Activated naive CD4-positive, alpha-beta T cell treated with anti-CD3 and anti-CD28 coated beads, Interleukin-2, amount 10 ng/mL, durations not matched to agents 7 days and 5 days (primary cell): Measurements from ENCODE around the gene NEUROD4.
A peak's percentile ranks its signal among the peaks of the same experiment; 100 is the strongest.
"Not testable (repeated sequence)": the region's sequence is repeated elsewhere in the genome, so short reads cannot be mapped to it uniquely, and the experiment has no call there.

ENCODE experiments used
- CTCF ChIA-PET: fragments of 350-600 bp; sonication (Branson Sonifier 250); formaldehyde crosslinking; loops from one replicate; lab custom pipeline; 2021; ENCODE audit warnings: antibody characterized with exemption; lab: Charles Lee
- DNase-seq: peaks from one replicate; pipeline ENCODE4 v3.0.0-alpha.2; 2020
- H3K27ac Mint-ChIP-seq: one replicate; pipeline ENCODE4 v1.8.0; 2021; ENCODE audit warnings: mild to moderate bottlenecking, moderate library complexity, mixed read lengths
- H3K27me3 Mint-ChIP-seq: one replicate; pipeline ENCODE4 v1.8.0; 2021; ENCODE audit warnings: mild to moderate bottlenecking, mixed read lengths
- H3K36me3 Mint-ChIP-seq: one replicate; pipeline ENCODE4 v1.8.0; 2021; ENCODE audit warnings: mixed read lengths
- H3K4me1 Mint-ChIP-seq: one replicate; pipeline ENCODE4 v1.8.0; 2021; ENCODE audit warnings: mixed read lengths
- H3K4me3 Mint-ChIP-seq: one replicate; pipeline ENCODE4 v1.8.0; 2021; ENCODE audit warnings: mild to moderate bottlenecking, moderate library complexity, mixed read lengths
- H3K9me3 Mint-ChIP-seq: one replicate; pipeline ENCODE4 v1.8.0; 2021; ENCODE audit warnings: mixed read lengths

The NEUROD4 gene, protein sequence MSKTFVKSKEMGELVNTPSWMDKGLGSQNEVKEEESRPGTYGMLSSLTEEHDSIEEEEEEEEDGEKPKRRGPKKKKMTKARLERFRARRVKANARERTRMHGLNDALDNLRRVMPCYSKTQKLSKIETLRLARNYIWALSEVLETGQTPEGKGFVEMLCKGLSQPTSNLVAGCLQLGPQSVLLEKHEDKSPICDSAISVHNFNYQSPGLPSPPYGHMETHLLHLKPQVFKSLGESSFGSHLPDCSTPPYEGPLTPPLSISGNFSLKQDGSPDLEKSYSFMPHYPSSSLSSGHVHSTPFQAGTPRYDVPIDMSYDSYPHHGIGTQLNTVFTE

DNA sequence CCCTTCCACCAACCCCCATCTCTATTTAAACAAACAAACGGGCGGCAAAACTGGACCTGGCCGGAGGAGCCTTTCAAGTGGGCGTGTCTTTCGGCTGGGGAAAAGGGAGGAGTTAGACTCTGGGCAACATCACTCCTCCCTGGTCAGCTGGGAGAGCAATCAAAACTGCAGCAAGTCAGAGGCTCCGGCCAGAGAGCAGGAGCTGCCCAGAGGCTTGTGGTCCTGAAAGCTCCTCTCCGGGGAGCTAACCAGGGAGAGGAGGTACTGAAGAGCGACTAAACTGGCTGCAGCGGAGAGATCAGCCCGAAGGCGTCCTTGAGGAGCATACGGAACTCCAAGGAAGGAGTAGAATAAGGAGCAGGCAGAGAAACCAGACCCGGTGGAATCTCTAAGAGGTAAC lies at the start of gene NEUROD4:
TSS of gene NEUROD4 (plus strand) at position 191 of the 400 bp plus-strand sequence. CDS start 6,466 bp downstream, outside the sequence.
- Mint-ChIP-seq H3K9me3 (no peaks in the 10 kb centered on the region), H3K4me3 (no peak within 1 kb of the TSS), H3K4me1 (peaks cover 2% of the 10 kb centered on the region), H3K36me3 (no peaks in the 10 kb centered on the region), H3K27ac (no peak within 1 kb of the TSS), H3K27me3 (peaks cover 44% of the 10 kb centered on the region)
- DNase-seq, result peak; percentile 41
- CTCF ChIA-PET, result interaction anchor here (0.9 to 1.7 kb wide), 2 partner anchors 26 to 52 kb away, joined by 3 to 6 read pairs; no protein-coding TSS in a partner anchor

DNA sequence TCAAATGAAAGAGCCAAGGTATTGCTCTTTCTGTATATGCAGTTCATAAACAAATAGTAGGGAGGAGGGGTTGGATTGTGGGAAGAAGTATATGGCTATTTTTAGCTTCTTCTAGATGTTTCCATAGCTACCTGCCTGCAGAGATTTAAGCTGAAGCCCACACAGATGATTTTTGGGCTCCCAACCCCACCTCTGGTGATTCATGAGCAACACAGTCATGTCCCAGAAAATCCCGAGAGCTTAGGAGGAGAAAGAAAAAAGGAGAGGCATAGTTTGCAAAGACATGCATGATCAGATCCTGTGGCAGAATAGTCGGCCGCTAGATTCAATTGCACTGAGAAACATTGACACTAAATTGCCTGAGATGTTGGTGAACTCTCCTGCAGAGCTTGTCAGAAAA lies 49.0 kb upstream of the NEUROD4 start:
- no peak for DNase-seq
- H3K4me1 Mint-ChIP-seq, result peaks cover 80% of the 10 kb centered on the region
- no peak overlapping the region for H3K4me3 Mint-ChIP-seq
- no peaks in the 10 kb centered on the region for H3K9me3 Mint-ChIP-seq
- no peak overlapping the region for H3K27ac Mint-ChIP-seq
- peaks cover 79% of the 10 kb centered on the region for H3K36me3 Mint-ChIP-seq
- CTCF ChIA-PET, result interaction anchor here (0.7 to 3.3 kb wide), 7 partner anchors 9 to 211 kb away, joined by 4 to 19 read pairs (median 5); no protein-coding TSS in a partner anchor
- H3K27me3 Mint-ChIP-seq, result no peaks in the 10 kb centered on the region

DNA sequence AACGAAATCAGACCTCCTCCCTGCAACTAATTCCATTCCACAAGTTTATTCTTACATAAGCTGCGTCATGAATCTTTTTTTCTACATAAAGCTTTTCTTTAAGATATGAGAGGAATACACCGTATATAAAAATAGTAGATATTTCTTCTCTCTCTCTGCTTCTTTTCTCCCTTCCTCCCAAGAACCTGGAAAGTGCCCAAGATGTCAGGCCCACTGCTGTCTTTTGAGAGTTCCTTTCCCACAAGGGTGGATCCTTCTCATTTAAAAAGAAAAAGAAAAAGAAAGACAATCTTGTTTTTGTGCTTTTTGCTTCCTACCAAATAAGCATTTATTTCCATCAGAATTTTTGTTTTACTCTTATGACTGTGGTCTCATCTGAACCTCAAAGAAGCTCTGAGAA lies 46.2 kb upstream of the NEUROD4 start:
- H3K27ac Mint-ChIP-seq, result peak overlapping the region; percentile 26
- no peaks in the 10 kb centered on the region for H3K9me3 Mint-ChIP-seq
- H3K27me3 Mint-ChIP-seq, result no peaks in the 10 kb centered on the region
- H3K4me1 Mint-ChIP-seq, result peaks cover 83% of the 10 kb centered on the region
- H3K36me3 Mint-ChIP-seq, result peaks cover 75% of the 10 kb centered on the region
- CTCF ChIA-PET, result interaction anchor here (1.1 to 1.3 kb wide), 3 partner anchors 16 to 223 kb away, joined by 4 to 8 read pairs (median 5); no protein-coding TSS in a partner anchor
- DNase-seq, result no peak
- no peak overlapping the region for H3K4me3 Mint-ChIP-seq

DNA sequence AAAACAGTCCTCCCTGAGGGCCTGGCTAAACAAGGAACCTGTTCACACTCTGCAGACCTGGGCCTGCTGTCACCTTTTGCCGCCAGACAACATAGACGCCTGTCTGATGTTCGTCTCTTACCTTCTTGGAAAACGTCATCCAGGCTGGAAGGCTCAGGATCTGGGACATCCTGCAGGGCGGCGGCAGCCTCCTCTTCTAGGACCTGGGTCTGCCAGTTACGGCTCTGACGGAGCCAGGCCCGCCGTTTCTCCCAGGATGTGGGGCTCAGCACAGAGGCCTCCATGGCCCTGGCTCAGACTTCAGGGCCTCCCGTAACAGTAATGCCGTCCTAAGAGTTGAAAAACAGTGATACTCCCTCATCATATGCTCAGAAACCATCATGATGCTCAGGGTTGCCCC lies 45.5 kb upstream of the NEUROD4 start:
- no peak for DNase-seq
- peaks cover 79% of the 10 kb centered on the region for H3K36me3 Mint-ChIP-seq
- peaks cover 85% of the 10 kb centered on the region for H3K4me1 Mint-ChIP-seq
- CTCF ChIA-PET, result interaction anchor here (1.0 to 4.3 kb wide), 4 partner anchors 16 to 224 kb away, joined by 3 to 13 read pairs (median 6); no protein-coding TSS in a partner anchor
- no peaks in the 10 kb centered on the region for H3K27me3 Mint-ChIP-seq
- no peaks in the 10 kb centered on the region for H3K9me3 Mint-ChIP-seq
- no peak overlapping the region for H3K4me3 Mint-ChIP-seq
- H3K27ac Mint-ChIP-seq, result peak overlapping the region; percentile 29

DNA sequence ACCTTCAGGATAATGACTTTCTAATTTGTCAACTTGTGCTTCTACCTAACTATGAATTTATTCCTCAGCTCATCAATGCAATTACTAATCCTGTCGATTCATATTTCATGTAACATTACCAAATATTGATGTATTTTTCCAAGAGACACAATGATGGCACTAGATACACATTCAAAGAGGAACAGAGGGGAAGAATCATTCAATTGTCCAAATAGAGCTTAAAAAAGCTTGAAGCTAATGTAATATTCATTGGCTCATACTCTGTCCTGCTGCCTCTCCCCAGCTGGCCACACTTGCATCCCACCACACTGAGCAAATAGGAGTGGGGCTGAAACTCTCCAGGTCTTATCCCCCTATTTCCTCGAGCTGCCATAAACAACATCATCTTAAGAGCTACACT lies 44.5 kb upstream of the NEUROD4 start:
- Mint-ChIP-seq H3K27me3 (no peaks in the 10 kb centered on the region), H3K4me1 (peaks cover 89% of the 10 kb centered on the region), H3K36me3 (peaks cover 87% of the 10 kb centered on the region), H3K4me3 (no peak overlapping the region), H3K9me3 (no peaks in the 10 kb centered on the region), H3K27ac (no peak overlapping the region)
- CTCF ChIA-PET, result interaction anchor here (0.5 to 4.3 kb wide), 6 partner anchors 11 to 373 kb away, joined by 3 to 13 read pairs (median 4); no protein-coding TSS in a partner anchor
- DNase-seq, result no peak

DNA sequence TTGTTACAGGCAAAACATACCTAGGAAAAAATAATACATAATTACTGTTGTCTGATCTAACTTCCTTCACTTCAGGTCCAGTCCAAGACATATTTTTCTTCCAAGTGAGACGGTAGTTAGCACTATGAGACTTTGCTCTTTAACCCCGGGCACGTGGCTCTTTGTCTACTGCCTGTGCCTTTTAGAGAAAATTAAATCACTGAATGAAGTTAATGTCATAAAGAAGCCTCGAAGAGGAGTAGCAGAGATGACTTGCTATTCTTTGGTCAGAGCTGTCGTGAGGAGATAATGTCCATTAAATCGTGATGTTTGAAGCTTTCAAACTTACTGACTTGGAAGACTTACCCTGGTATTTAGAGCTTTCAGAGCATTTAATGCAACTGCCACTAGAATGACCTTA lies 43.9 kb upstream of the NEUROD4 start:
- Mint-ChIP-seq H3K36me3 (peaks cover 86% of the 10 kb centered on the region), H3K27me3 (no peaks in the 10 kb centered on the region), H3K4me3 (peak overlapping the region; percentile 22), H3K27ac (peak overlapping the region; percentile 34), H3K9me3 (no peaks in the 10 kb centered on the region), H3K4me1 (peaks cover 89% of the 10 kb centered on the region)
- CTCF ChIA-PET, result interaction anchor here (0.5 to 4.3 kb wide), 6 partner anchors 11 to 374 kb away, joined by 3 to 13 read pairs (median 4); no protein-coding TSS in a partner anchor
- DNase-seq, result no peak

DNA sequence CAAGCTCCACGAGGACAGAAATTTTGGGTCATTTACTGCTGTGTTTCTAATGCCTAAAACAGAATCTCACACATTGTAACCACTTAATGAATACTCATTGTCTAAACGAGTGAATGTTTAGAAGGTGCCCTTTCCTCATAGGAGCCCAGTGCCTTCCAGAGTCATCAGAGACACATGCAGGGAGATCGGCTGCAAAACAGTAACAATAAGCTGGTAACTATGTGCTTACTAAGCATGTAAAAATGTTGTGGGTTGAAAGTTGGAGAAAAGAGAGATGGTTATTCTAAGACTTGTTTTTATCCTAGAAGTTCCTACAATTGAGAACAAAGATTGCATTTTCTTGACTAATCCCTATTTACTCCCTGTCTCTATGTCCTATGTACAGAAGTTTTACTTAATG lies 42.6 kb upstream of the NEUROD4 start:
- peaks cover 89% of the 10 kb centered on the region for H3K36me3 Mint-ChIP-seq
- CTCF ChIA-PET, result interaction anchor here (1.0 to 4.3 kb wide), 3 partner anchors 16 to 123 kb away, joined by 4 to 13 read pairs (median 10); partner anchors contain the start of gene MUCL1
- no peak for DNase-seq
- H3K4me3 Mint-ChIP-seq, result peak overlapping the region; percentile 47
- H3K4me1 Mint-ChIP-seq, result peaks cover 95% of the 10 kb centered on the region
- peak overlapping the region; percentile 84 for H3K27ac Mint-ChIP-seq
- no peaks in the 10 kb centered on the region for H3K27me3 Mint-ChIP-seq
- no peaks in the 10 kb centered on the region for H3K9me3 Mint-ChIP-seq

DNA sequence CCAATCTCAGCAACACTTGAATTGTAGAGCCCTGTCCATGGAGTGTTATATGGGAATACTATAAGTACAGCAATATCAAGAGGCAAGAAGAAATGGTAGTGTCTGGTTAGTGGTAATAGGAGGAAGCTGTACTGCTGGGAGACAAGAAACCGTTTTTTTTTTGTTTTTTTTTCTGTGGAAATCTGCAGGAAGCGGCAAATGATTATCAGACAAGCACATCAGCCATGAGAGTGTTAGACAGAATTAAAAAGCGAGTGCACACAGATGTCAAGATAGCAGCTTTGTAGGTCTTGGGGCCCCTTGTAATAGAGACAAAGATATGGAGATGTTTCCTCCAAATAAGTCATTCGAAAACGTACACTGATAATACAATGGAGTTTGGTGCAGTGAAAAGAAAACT lies 41.9 kb upstream of the NEUROD4 start:
- Mint-ChIP-seq H3K4me3 (peak overlapping the region; percentile 47), H3K36me3 (peaks cover 90% of the 10 kb centered on the region), H3K9me3 (no peaks in the 10 kb centered on the region), H3K27me3 (no peaks in the 10 kb centered on the region), H3K27ac (peak overlapping the region; percentile 84), H3K4me1 (peaks cover 98% of the 10 kb centered on the region)
- CTCF ChIA-PET, result interaction anchor here (0.6 to 4.3 kb wide), 4 partner anchors 15 to 228 kb away, joined by 4 to 13 read pairs (median 4); partner anchors contain the start of gene MUCL1
- DNase-seq, result no peak

DNA sequence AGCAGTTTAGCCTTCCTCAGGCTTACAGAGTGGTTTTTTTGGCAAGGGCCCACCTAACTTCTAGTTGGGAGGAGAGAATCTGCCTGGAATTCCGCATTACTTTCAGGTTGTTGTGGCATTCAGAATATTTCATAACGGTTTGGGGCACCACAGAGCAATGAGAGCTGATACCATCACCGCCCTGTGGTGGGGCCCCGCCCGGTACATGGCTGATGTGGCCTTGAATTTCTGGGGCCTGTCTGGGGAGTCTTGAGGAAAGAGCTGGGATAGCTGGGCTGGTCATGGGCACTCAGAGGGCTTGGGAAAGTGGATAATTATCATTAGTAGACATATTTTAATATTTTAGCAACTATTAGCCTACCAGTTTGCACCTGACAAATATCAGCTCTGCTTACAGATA lies 39.4 kb upstream of the NEUROD4 start:
- Mint-ChIP-seq H3K27ac (peak overlapping the region; percentile 93), H3K9me3 (no peaks in the 10 kb centered on the region), H3K36me3 (peaks cover 81% of the 10 kb centered on the region), H3K27me3 (no peaks in the 10 kb centered on the region), H3K4me1 (peaks cover 86% of the 10 kb centered on the region), H3K4me3 (peak overlapping the region; percentile 73)
- CTCF ChIA-PET, result interaction anchor here (1.2 to 2.5 kb wide), 4 partner anchors 11 to 92 kb away, joined by 6 to 13 read pairs (median 6); no protein-coding TSS in a partner anchor
- DNase-seq, result peak; percentile 63

DNA sequence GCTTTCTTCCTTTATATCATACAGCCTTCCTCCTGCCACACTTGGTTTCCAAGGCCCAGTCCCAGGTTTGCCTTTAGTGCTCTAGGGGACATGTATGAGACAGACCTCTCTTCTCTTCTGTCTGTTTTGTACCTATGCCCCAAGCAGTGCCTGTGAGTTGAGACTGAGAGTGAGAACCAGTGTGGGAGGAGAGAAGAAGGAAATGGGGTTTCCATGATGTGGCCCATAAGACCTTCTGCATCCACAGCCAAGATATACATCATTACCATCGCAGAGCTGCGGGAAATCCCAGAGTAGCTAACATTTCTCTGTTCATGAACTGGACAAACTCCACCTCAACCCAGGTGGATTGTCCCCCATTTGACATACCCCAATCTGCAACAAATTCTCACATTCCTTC lies 38.0 kb upstream of the NEUROD4 start:
- no peaks in the 10 kb centered on the region for H3K9me3 Mint-ChIP-seq
- H3K4me3 Mint-ChIP-seq, result peak overlapping the region; percentile 82
- H3K36me3 Mint-ChIP-seq, result peaks cover 67% of the 10 kb centered on the region
- H3K4me1 Mint-ChIP-seq, result peaks cover 87% of the 10 kb centered on the region
- H3K27me3 Mint-ChIP-seq, result no peaks in the 10 kb centered on the region
- CTCF ChIA-PET, result interaction anchor here (0.8 to 2.6 kb wide), 3 partner anchors 12 to 126 kb away, joined by 3 to 14 read pairs (median 5); no protein-coding TSS in a partner anchor
- peak overlapping the region; percentile 93 for H3K27ac Mint-ChIP-seq
- no peak for DNase-seq

DNA sequence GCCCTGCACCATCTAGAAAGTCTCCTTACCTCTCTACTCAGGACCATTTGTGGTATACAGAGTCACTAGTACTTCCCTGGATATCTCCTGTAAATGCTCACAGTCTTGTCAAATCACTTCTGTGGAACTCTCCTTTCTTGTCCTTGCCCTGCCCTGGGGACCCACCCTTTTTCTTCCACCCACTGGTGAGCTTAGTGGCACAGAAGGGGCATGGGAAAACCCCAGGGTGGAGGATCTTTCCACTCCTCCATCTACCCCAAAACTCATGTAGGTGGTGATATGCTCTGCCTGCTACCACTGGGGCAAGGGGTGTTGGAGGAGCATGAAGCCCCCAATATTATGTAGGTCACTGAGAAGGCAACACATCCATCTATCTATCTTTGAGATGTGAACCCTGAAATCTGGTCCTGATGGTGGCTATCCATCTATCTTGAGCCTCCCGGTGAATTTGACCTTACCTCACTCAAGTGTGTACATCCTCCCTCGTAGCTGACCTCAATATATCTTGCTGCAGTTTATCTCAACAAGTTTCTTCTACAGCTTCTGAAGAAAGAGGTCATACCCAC lies 36.2 kb upstream of the NEUROD4 start:
- DNase-seq, result no peak
- Mint-ChIP-seq H3K27me3 (no peaks in the 10 kb centered on the region), H3K4me1 (peaks cover 80% of the 10 kb centered on the region), H3K36me3 (peaks cover 59% of the 10 kb centered on the region), H3K9me3 (peaks cover 2% of the 10 kb centered on the region), H3K27ac (peak overlapping the region; percentile 93), H3K4me3 (peak overlapping the region; percentile 82)
- CTCF ChIA-PET, result interaction anchor here (0.9 to 2.8 kb wide), 4 partner anchors 9 to 234 kb away, joined by 3 to 17 read pairs (median 8); no protein-coding TSS in a partner anchor

DNA sequence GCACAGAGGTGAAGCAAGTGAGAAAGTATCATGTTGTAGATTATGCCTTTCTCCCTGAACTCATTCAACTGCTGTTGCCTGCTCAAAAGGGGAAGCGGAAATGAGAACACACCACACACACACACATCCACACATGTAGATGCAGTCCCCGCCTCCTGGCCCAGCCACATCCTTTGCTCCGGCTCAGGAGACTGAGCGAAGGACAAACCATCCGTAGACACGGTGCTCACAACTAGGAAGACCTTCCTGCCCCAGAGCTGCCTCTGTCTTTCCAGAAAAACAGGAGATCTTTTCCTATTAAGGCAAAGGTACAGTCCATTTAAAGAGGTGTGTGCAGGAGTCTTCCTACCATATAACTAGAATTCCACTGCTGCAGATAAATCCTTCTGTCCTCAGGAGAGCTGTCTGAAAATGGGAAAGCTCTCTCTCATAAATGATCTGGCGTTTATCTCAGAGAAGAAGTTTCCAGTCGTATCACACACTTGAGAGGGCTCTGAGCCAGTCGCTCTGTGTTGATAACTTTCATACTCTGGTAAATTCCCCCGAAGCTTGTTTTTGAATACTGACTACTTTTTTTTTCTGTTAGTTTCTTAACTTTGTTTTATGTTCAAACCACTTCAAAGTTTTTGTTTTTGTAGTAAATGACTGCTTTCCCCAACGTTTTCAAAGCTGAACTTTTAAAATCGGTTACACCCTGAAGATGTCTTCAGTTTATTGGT lies 35.0 kb upstream of the NEUROD4 start, which contains the start of gene TESPA1:
TSS of gene TESPA1 (minus strand) at position 105 of the 719 bp plus-strand sequence. CDS start 10,200 bp downstream, outside the sequence.
- Mint-ChIP-seq H3K27me3 (no peaks in the 10 kb centered on the region), H3K27ac (peak within 1 kb of the TSS; percentile 93), H3K4me1 (peaks cover 79% of the 10 kb centered on the region), H3K4me3 (peak within 1 kb of the TSS; percentile 82), H3K36me3 (peaks cover 52% of the 10 kb centered on the region), H3K9me3 (peaks cover 2% of the 10 kb centered on the region)
- CTCF ChIA-PET, result interaction anchor here (0.6 to 4.5 kb wide), 7 partner anchors 8 to 236 kb away, joined by 3 to 28 read pairs (median 4); no protein-coding TSS in a partner anchor
- peak; percentile 93 for DNase-seq

DNA sequence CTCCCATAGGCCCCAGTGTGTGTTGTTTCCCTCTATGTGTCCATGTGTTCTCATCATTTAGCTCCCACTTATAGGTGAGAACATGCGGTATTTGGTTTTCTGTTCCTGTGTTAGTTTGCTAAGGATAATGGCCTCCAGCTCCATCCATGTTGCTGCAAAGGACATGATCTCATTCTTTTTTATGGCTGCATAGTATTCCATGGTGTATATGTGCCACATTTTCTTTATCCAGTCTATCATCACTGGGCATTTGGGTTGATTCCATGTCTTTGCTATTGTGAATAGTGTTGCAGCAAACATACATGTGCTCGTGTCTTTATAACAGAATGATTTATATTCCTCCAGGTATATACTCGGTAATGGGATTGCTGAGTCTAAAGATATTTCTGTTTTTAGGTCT lies 33.0 kb upstream of the NEUROD4 start:
- H3K27me3 Mint-ChIP-seq, H3K9me3 Mint-ChIP-seq, DNase-seq, H3K4me3 Mint-ChIP-seq: not testable (repeated sequence)
- Mint-ChIP-seq H3K4me1 (peaks cover 79% of the 10 kb centered on the region), H3K27ac (peak overlapping the region; percentile 51), H3K36me3 (peaks cover 35% of the 10 kb centered on the region)
- CTCF ChIA-PET, result interaction anchor here (1.2 to 4.5 kb wide), 4 partner anchors 9 to 88 kb away, joined by 3 to 28 read pairs (median 5); no protein-coding TSS in a partner anchor
